Mesenchymal stem cell (in vitro differentiated cells and primary cell): ENCODE measurements around the gene CLEC16A.

Experiments
- DNase-seq: peaks from one replicate; pipeline ENCODE4 v3.0.0-alpha.2; 2013
- H2AFZ ChIP-seq: one replicate; pipeline ENCODE4 v1.6.1; 2013; ENCODE audit warnings: low read depth, mild to moderate bottlenecking, control low read depth, inconsistent platforms, low read length, moderate library complexity
- H2AK5ac ChIP-seq: 2 replicates; pipeline ENCODE4 v1.6.1; 2013; ENCODE audit warnings: low read length, moderate library complexity, mild to moderate bottlenecking, inconsistent platforms; ENCODE audit not compliant: severe bottlenecking
- H2BK120ac ChIP-seq: one replicate; pipeline ENCODE4 v1.6.1; 2013; ENCODE audit warnings: low read depth, mild to moderate bottlenecking, inconsistent platforms, low read length, moderate library complexity
- H2BK12ac ChIP-seq, 2 experiments: one replicate each; pipeline ENCODE4 v1.6.1; 2013; ENCODE audit warnings: inconsistent platforms in 2 of 2, low read length in 2 of 2, mild to moderate bottlenecking in 2 of 2, moderate library complexity in 2 of 2, control low read depth in 1 of 2
- H2BK15ac ChIP-seq: one replicate; pipeline ENCODE4 v1.6.1; 2013; ENCODE audit warnings: mild to moderate bottlenecking, low read depth, inconsistent platforms; ENCODE audit not compliant: poor library complexity, severe bottlenecking
- H2BK5ac ChIP-seq: 2 replicates; pipeline ENCODE4 v1.6.1; 2013; ENCODE audit warnings: low read depth, mild to moderate bottlenecking, low read length, control low read depth, inconsistent platforms; ENCODE audit not compliant: poor library complexity, severe bottlenecking
- H3K14ac ChIP-seq, 2 experiments: one replicate each; pipeline ENCODE4 v1.6.1; 2013; ENCODE audit warnings: inconsistent platforms in 2 of 2, low read length in 2 of 2, control low read depth in 1 of 2, mild to moderate bottlenecking in 1 of 2, moderate library complexity in 1 of 2
- H3K18ac ChIP-seq, 2 experiments: one replicate each; pipeline ENCODE4 v1.6.1; 2013; ENCODE audit warnings: inconsistent platforms in 2 of 2, low read length in 2 of 2, control low read depth in 1 of 2, low read depth in 1 of 2, mild to moderate bottlenecking in 1 of 2
- H3K23ac ChIP-seq, 2 experiments: one replicate each; pipeline ENCODE4 v1.6.1; 2013; ENCODE audit warnings: inconsistent platforms in 2 of 2, low read length in 2 of 2, mild to moderate bottlenecking in 2 of 2, moderate library complexity in 2 of 2, control low read depth in 1 of 2
- H3K27ac ChIP-seq: 2 replicates; pipeline ENCODE4 v1.5.1; 2013; ENCODE audit warnings: mild to moderate bottlenecking, moderate library complexity, low read length, control low read depth, inconsistent platforms; ENCODE audit not compliant: poor library complexity, severe bottlenecking
- H3K27me3 ChIP-seq, 2 experiments: 2 replicates each; pipeline versions ENCODE4 v1.6.1 to v1.7.0; 2013; ENCODE audit warnings: low read length in 2 of 2, mild to moderate bottlenecking in 2 of 2, moderate library complexity in 2 of 2, control low read depth in 1 of 2, inconsistent platforms in 1 of 2; ENCODE audit not compliant: control insufficient read depth in 1 of 2, insufficient read depth in 1 of 2
- H3K36me3 ChIP-seq, 2 experiments: 2 replicates each; pipeline versions ENCODE4 v1.6.1 to v1.7.0; 2013; ENCODE audit warnings: low read length in 2 of 2, control low read depth in 1 of 2, inconsistent platforms in 1 of 2, low read depth in 1 of 2, mild to moderate bottlenecking in 1 of 2; ENCODE audit not compliant: insufficient read depth in 2 of 2, control insufficient read depth in 1 of 2
- H3K4ac ChIP-seq, 2 experiments: one replicate each; pipeline ENCODE4 v1.6.1; 2013; ENCODE audit warnings: inconsistent platforms in 2 of 2, low read length in 2 of 2, mild to moderate bottlenecking in 2 of 2, moderate library complexity in 2 of 2, control low read depth in 1 of 2, low read depth in 1 of 2
- H3K4me1 ChIP-seq: 2 replicates; pipeline ENCODE4 v1.6.1; 2013; ENCODE audit warnings: low read depth, low read length, control low read depth; ENCODE audit not compliant: control insufficient read depth, insufficient read depth
- H3K4me2 ChIP-seq: 2 replicates; pipeline ENCODE4 v1.6.1; 2013; ENCODE audit warnings: low read length, mild to moderate bottlenecking, inconsistent platforms; ENCODE audit not compliant: poor library complexity, severe bottlenecking
- H3K4me3 ChIP-seq, 2 experiments: 2 replicates each; pipeline versions ENCODE4 v1.5.1 to v1.7.0; 2013; ENCODE audit warnings: low read length in 2 of 2, mild to moderate bottlenecking in 2 of 2, control low read depth in 1 of 2, low read depth in 1 of 2; ENCODE audit not compliant: insufficient read depth in 1 of 2
- H3K79me1 ChIP-seq: replicated peaks from 2 replicates; pipeline ENCODE4 v1.6.1; 2013; ENCODE audit warnings: mild to moderate bottlenecking, control low read depth, low read length, inconsistent platforms; ENCODE audit not compliant: poor library complexity, severe bottlenecking
- H3K9ac ChIP-seq: 2 replicates; pipeline ENCODE4 v1.7.0; 2013; ENCODE audit warnings: mild to moderate bottlenecking, low read length, moderate library complexity
- H3K9me3 ChIP-seq: 2 replicates; pipeline ENCODE4 v1.7.0; 2013; ENCODE audit warnings: mild to moderate bottlenecking, low read length; ENCODE audit not compliant: control insufficient read depth
- H4K8ac ChIP-seq: one replicate; pipeline ENCODE4 v1.6.1; 2013; ENCODE audit warnings: inconsistent platforms, mild to moderate bottlenecking, low read length, moderate library complexity
- H4K91ac ChIP-seq: one replicate; pipeline ENCODE4 v1.6.1; 2013; ENCODE audit warnings: mild to moderate bottlenecking, low read length, inconsistent platforms
- WGBS: methylation state at CpG from one replicate; pipeline ENCODE4 v1.1.7; 2013; ENCODE audit warnings: mixed read lengths; 5-methylcytosine and 5-hydroxymethylcytosine counted together

The CLEC16A gene

GRCh38 chr16:11147754-11148444 is 203.5 kb downstream of the CLEC16A start:
- H3K79me1 ChIP-seq, result peaks cover 20% of the 10 kb centered on the region
- no peak overlapping the region for H3K27ac ChIP-seq
- no peak overlapping the region for H4K8ac ChIP-seq
- H2AK5ac ChIP-seq, result no peak overlapping the region
- H3K4ac ChIP-seq, result no peak overlapping the region
- over 99% methylated on average over 8 of the region's 8 CpGs for WGBS
- no peak overlapping the region for H3K18ac ChIP-seq
- no peak overlapping the region for H2AFZ ChIP-seq
- H2BK15ac ChIP-seq, result no peak overlapping the region
- no peak overlapping the region for H4K91ac ChIP-seq
- peaks cover 4 to 44% of the 10 kb centered on the region in 2 experiments for H3K36me3 ChIP-seq
- no peak overlapping the region for H3K4me2 ChIP-seq
- no peak overlapping the region for H3K14ac ChIP-seq
- H3K23ac ChIP-seq, result no peak overlapping the region
- H3K4me3 ChIP-seq, result no peak overlapping the region
- DNase-seq, result no peak
- H2BK120ac ChIP-seq, result no peak overlapping the region
- H3K4me1 ChIP-seq, result peaks cover 6% of the 10 kb centered on the region
- no peak overlapping the region for H2BK5ac ChIP-seq
- H2BK12ac ChIP-seq, result no peak overlapping the region
- no peaks in the 10 kb centered on the region for H3K27me3 ChIP-seq
- no peaks in the 10 kb centered on the region for H3K9me3 ChIP-seq
- no peak overlapping the region for H3K9ac ChIP-seq

GRCh38 chr16:11149011-11149616 is 204.8 kb downstream of the CLEC16A start:
- no peaks in the 10 kb centered on the region for H3K27me3 ChIP-seq
- peaks cover 4 to 36% of the 10 kb centered on the region in 2 experiments for H3K36me3 ChIP-seq
- H3K9me3 ChIP-seq, result no peaks in the 10 kb centered on the region
- no peak overlapping the region for H3K23ac ChIP-seq
- H2BK15ac ChIP-seq, result no peak overlapping the region
- peaks cover 6% of the 10 kb centered on the region for H3K4me1 ChIP-seq
- no peak overlapping the region for H3K14ac ChIP-seq
- H2BK120ac ChIP-seq, result no peak overlapping the region
- H2AK5ac ChIP-seq, result peak overlapping the region; percentile 45
- H3K4ac ChIP-seq, result no peak overlapping the region
- H3K4me2 ChIP-seq, result no peak overlapping the region
- no peak overlapping the region for H3K4me3 ChIP-seq
- H3K9ac ChIP-seq, result no peak overlapping the region
- H2BK5ac ChIP-seq, result no peak overlapping the region
- no peak overlapping the region for H4K8ac ChIP-seq
- no peak overlapping the region for H2BK12ac ChIP-seq
- 2% methylated on average over 2 of the region's 5 CpGs for WGBS
- H3K27ac ChIP-seq, result no peak overlapping the region
- peaks cover 11% of the 10 kb centered on the region for H3K79me1 ChIP-seq
- H2AFZ ChIP-seq, result no peak overlapping the region
- H4K91ac ChIP-seq, result no peak overlapping the region
- H3K18ac ChIP-seq, result no peak overlapping the region
- peak; percentile 43 for DNase-seq

- Histone ChIP-seq H2BK120ac (no peak overlapping the region), H3K23ac (no peak overlapping the region), H3K4me3 (no peak overlapping the region), H3K27me3 (no peaks in the 10 kb centered on the region), H4K91ac (no peak overlapping the region), H3K9ac (no peak overlapping the region), H3K18ac (no peak overlapping the region), H2BK12ac (no peak overlapping the region), H3K27ac (no peak overlapping the region), H2AK5ac (no peak overlapping the region), H3K9me3 (no peaks in the 10 kb centered on the region), H4K8ac (no peak overlapping the region), H3K36me3 (peaks cover 4 to 26% of the 10 kb centered on the region in 2 experiments), H3K4me1 (peaks cover 5% of the 10 kb centered on the region), H3K4me2 (no peak overlapping the region), H3K14ac (no peak overlapping the region), H2BK15ac (no peak overlapping the region), H3K79me1 (peaks cover 6% of the 10 kb centered on the region), H2BK5ac (no peak overlapping the region), H3K4ac (no peak overlapping the region), H2AFZ (no peak overlapping the region)
- over 99% methylated on average over 5 of the region's 5 CpGs for WGBS
- DNase-seq, result no peak
Measured at GRCh38 chr16:11150190-11150589, 205.8 kb downstream of the CLEC16A start.

GRCh38 chr16:11151156-11151884 is 207.0 kb downstream of the CLEC16A start:
- Histone ChIP-seq H3K9me3 (no peaks in the 10 kb centered on the region), H3K4me3 (no peak overlapping the region), H3K4me1 (peaks cover 5% of the 10 kb centered on the region), H3K27ac (no peak overlapping the region), H2AK5ac (no peak overlapping the region), H3K23ac (no peak overlapping the region), H2BK15ac (no peak overlapping the region), H2BK5ac (no peak overlapping the region), H4K91ac (no peak overlapping the region), H2AFZ (no peak overlapping the region), H3K4me2 (no peak overlapping the region), H2BK120ac (no peak overlapping the region), H2BK12ac (no peak overlapping the region), H3K79me1 (peaks cover 8% of the 10 kb centered on the region), H3K9ac (no peak overlapping the region), H3K27me3 (no peaks in the 10 kb centered on the region), H3K18ac (no peak overlapping the region), H3K4ac (no peak overlapping the region), H4K8ac (no peak overlapping the region), H3K36me3 (peaks cover 4 to 24% of the 10 kb centered on the region in 2 experiments), H3K14ac (no peak overlapping the region)
- WGBS, result 88% methylated on average over 9 of the region's 9 CpGs
- no peak for DNase-seq
